ENCODE data around the gene S100A13.
A peak's percentile ranks its signal among the peaks of the same experiment; 100 is the strongest.

Gene S100A13

GRCh38 chr1:153633161-153633753 lies 6.0 kb upstream of the S100A13 start:
- no peak overlapping the region for H3K27ac ChIP-seq (ENCODE audit: low read length)
- H3K4me1 ChIP-seq (ENCODE audit: insufficient read depth, low read length): peaks cover 30% of the 10 kb centered on the region
- peak overlapping the region; percentile 48; the same call in 1 of the 2 replicates for H3K4me2 ChIP-seq (ENCODE audit: insufficient read depth, low read length)
- peaks cover 19% of the 10 kb centered on the region; the same call in 1 of the 2 replicates for H4K20me1 ChIP-seq (ENCODE audit: insufficient read depth, low read length)
- H3K9ac ChIP-seq (ENCODE audit: low read depth, low read length): peak overlapping the region; percentile 92; the same call in 1 of the 2 replicates
- TF ChIP-seq EZH2 (IDR thresholded peaks at IDR 0.05; ENCODE audit: borderline replicate concordance, low read depth, low read length, severe bottlenecking) (no peak), CTCF (IDR thresholded peaks at IDR 0.05; ENCODE audit: borderline replicate concordance, extremely low read depth, low read length, poor library complexity, severe bottlenecking) (no peak)
- DNase-seq (no peak), ATAC-seq (ENCODE audit: insufficient read depth, low read depth) (no peak)
- H3K36me3 ChIP-seq (ENCODE audit: insufficient read depth, low read length): peaks cover 31% of the 10 kb centered on the region
- no peaks in the 10 kb centered on the region for H3K9me3 ChIP-seq (ENCODE audit: insufficient read depth, low read length, severe bottlenecking)
- peak overlapping the region; percentile 60 for H2AFZ ChIP-seq (ENCODE audit: low read depth, low read length)
- no peaks in the 10 kb centered on the region for H3K27me3 ChIP-seq (ENCODE audit: insufficient read depth, low read length, poor library complexity)
- H3K4me3 ChIP-seq (ENCODE audit: low read depth in 1 of 2, low read length in 2 of 2): peak overlapping the region in 1 of 2 experiments; percentile 61; a peak in 2 of 4 replicates
- H3K79me2 ChIP-seq (ENCODE audit: insufficient read depth, low read length): peaks cover 43% of the 10 kb centered on the region

GRCh38 chr1:153631047-153632022 lies 4.0 kb upstream of the S100A13 start:
- no peak overlapping the region for H3K4me2 ChIP-seq (ENCODE audit: insufficient read depth, low read length)
- TF ChIP-seq CTCF (IDR thresholded peaks at IDR 0.05; ENCODE audit: borderline replicate concordance, extremely low read depth, low read length, poor library complexity, severe bottlenecking): no peak
- no peak for TF ChIP-seq EZH2 (IDR thresholded peaks at IDR 0.05; ENCODE audit: borderline replicate concordance, low read depth, low read length, severe bottlenecking)

GRCh38 chr1:153630384-153630783 lies 3.1 kb upstream of the S100A13 start:
- Histone ChIP-seq H3K36me3 (ENCODE audit: insufficient read depth, low read length) (peaks cover 2% of the 10 kb centered on the region; the same call in 1 of the 2 replicates), H4K20me1 (ENCODE audit: insufficient read depth, low read length) (0 out of 2 replicates have a peak, but pooled peaks cover 2% of the 10 kb centered on the region), H3K4me3 (ENCODE audit: low read depth in 1 of 2, low read length in 2 of 2) (no peak overlapping the region), H3K27ac (ENCODE audit: low read length) (no peak overlapping the region), H3K4me2 (ENCODE audit: insufficient read depth, low read length) (no peak overlapping the region), H3K27me3 (ENCODE audit: insufficient read depth, low read length, poor library complexity) (no peaks in the 10 kb centered on the region), H2AFZ (ENCODE audit: low read depth, low read length) (no peak overlapping the region), H3K9me3 (ENCODE audit: insufficient read depth, low read length, severe bottlenecking) (no peaks in the 10 kb centered on the region), H3K4me1 (ENCODE audit: insufficient read depth, low read length) (peaks cover 12% of the 10 kb centered on the region), H3K79me2 (ENCODE audit: insufficient read depth, low read length) (peaks cover 15% of the 10 kb centered on the region), H3K9ac (ENCODE audit: low read depth, low read length) (no peak overlapping the region)
- TF ChIP-seq CTCF (IDR thresholded peaks at IDR 0.05; ENCODE audit: borderline replicate concordance, extremely low read depth, low read length, poor library complexity, severe bottlenecking) (no peak), EZH2 (IDR thresholded peaks at IDR 0.05; ENCODE audit: borderline replicate concordance, low read depth, low read length, severe bottlenecking) (no peak)
- ATAC-seq (ENCODE audit: insufficient read depth, low read depth) (no peak), DNase-seq (no peak)

More at GRCh38 chr1:153631047-153632022, 4.0 kb upstream of the S100A13 start:
- Histone ChIP-seq H4K20me1 (ENCODE audit: insufficient read depth, low read length) (peaks cover 5% of the 10 kb centered on the region; the same call in 1 of the 2 replicates), H3K79me2 (ENCODE audit: insufficient read depth, low read length) (peaks cover 24% of the 10 kb centered on the region), H3K27ac (ENCODE audit: low read length) (no peak overlapping the region), H3K36me3 (ENCODE audit: insufficient read depth, low read length) (peaks cover 11% of the 10 kb centered on the region), H3K9ac (ENCODE audit: low read depth, low read length) (no peak overlapping the region), H3K4me1 (ENCODE audit: insufficient read depth, low read length) (peaks cover 21% of the 10 kb centered on the region), H2AFZ (ENCODE audit: low read depth, low read length) (no peak overlapping the region), H3K27me3 (ENCODE audit: insufficient read depth, low read length, poor library complexity) (no peaks in the 10 kb centered on the region), H3K4me3 (ENCODE audit: low read depth in 1 of 2, low read length in 2 of 2) (no peak overlapping the region), H3K9me3 (ENCODE audit: insufficient read depth, low read length, severe bottlenecking) (no peaks in the 10 kb centered on the region)
- DNase-seq (no peak), ATAC-seq (ENCODE audit: insufficient read depth, low read depth) (no peak)
